Activated CD4-positive, alpha-beta T cell treated with anti-CD3 and anti-CD28 coated beads for 4 hours (primary cell): ENCODE results near the gene LYPD6B.

ENCODE experiments used
- DNase-seq, 2 donors: peaks; one replicate each; pipeline ENCODE4 v3.0.0-alpha.2; 2020

Gene LYPD6B

DNA sequence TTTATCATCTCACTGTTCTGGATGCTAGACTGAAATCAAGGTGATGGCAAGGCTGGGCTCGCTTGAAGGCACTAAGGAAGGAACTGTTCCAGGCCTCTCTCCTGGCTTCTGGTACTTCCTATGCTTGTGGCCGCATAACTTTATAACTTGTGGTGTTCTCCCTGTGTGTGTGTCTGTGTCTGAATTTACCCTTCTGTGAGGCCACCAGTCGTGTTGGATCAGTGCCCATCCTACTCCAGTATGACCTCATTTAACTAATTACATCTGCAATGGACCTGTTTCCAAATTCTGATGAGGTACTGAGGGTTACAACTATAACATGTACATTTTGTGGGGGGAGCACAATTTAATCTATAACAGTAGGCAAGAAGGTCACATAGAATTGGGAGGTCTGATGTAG is 41.6 kb downstream of the LYPD6B start:
- no peak for DNase-seq

DNA sequence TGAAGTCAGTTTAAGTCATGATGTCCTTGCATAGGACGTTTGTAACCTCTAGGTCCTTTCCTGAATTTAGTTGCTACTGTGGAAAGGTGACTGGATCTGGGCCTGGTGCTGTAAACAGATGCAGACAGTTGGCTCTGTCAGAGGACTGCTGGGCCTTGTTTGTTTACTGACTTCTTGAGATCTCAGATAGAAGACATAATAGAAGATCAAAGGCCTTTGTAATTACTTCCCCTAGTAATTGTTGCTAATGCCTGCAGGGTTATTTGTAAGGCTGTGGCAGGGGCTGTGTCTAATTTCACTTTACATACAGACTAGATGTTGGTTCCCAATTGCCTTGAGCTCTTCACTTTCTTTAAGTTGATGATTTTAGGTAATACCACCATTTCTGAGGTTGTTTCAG is 42.5 kb downstream of the LYPD6B start:
- no peak for DNase-seq

DNA sequence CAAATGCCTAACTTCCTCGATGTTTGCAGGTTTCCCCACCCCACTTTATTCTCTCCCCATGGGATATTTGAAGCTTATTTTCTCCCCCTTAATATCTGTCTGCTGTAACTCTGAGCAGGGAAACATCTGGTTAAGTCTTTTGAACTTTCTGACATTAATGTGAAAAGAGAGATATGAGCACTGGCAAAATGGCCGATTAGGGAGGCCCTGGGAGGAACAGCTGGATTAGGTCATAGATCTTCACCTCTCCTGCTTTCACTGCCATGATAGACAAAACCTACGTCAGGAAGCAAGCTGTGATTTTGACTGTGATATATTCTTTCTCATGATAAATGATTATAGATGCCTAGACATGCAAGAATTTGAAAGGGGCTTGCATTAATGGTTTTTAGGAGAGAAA is 43.6 kb downstream of the LYPD6B start:
- no peak for DNase-seq

DNA sequence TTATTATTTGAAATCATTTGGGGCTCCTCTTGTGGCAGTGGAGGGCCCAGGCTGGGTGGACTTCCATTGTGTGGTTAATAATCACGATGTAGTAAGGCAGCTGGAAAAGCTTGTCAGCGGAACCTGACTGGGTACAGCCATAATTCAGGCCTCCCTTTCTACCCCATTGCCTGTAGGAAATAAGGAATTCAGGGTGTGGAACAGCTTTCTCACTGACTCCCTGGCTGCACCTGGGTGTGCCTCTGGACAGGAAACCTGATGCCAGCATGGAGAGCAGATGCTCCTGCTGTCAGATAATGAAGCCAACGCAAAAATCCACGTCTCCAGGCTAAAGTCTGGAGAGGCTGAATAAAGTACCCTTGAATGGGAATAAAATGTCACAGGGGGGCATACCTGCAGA is 44.2 kb downstream of the LYPD6B start:
- DNase-seq: no peak

DNA sequence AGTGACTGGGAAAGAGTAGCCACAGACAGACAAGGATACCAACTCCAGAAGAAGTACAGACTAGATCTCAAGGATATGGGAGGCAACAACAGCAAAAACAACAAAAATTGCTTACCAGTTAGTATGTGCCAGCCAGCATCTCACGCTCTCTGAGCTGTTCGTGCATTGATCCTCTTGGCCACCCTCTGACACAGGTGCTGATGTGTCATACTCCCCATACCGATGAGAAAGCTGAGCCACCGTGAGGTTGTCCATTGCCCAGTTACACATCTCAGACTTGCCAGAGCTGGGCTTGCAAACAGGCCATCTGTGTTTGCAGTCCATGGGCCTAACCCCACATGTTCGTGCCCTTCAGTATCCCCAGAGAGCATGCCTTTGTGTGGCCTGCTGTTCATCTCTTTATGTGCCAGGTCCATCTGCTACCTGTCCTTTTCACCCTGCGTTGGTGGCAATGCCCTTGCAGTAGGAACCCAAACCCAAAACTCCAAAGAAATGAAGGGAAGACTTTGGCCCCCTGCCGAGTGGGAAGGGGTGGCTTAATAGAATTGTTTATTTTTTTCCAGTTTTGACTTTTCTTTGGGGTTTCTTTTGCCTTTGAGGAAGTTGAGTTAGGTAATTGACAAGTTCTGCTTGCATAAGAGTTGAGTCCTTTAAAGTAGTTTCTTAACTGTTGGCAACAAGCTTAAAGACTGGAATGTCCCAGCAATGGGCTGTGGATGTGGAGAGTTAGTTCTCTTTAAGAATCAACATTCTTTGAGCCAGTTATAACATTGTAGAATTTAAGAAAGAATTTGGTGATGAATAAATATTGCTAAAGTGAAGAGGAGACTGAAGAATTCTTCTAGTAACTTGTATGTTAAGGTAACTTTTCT is 46.7 kb downstream of the LYPD6B start:
- DNase-seq: no peak

DNA sequence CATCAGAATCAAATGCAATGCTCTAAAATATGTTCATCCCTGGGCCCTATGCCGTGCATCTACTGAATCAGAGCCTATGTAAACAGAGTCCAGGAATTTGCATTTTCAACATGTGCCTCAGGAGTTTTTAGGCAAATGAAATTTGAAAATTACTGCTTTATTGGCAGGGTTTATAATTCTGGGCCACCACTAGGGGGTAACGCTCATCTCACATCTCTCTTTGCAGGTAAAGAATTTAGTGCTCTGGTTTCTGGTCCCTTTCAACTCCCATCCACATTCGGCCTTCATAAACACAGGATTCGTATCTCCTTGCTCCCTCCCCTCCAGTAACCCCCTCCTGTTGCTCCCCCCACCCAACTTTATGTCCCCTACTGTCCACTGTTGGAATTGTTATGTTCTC is 49.3 kb downstream of the LYPD6B start:
- DNase-seq: no peak

DNA sequence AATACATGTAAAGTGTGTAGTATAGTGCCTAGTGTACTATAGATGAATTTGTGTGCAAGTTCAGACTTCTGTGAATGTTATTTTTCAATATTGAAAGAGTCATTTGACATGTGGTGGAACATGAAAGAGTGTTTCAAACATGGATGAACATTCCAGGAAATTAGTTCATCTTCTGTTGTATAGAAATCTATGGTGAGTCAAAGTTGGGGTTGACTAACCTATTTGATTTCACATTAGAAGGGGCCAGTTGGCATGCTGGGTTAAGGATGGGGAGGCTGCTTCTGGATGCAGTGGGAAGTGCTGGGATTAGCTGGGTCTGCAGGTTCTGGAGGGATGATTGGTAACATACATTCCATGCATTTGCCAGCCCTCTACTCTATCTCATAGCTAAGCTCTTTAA is 50.6 kb downstream of the LYPD6B start:
- DNase-seq: no peak

DNA sequence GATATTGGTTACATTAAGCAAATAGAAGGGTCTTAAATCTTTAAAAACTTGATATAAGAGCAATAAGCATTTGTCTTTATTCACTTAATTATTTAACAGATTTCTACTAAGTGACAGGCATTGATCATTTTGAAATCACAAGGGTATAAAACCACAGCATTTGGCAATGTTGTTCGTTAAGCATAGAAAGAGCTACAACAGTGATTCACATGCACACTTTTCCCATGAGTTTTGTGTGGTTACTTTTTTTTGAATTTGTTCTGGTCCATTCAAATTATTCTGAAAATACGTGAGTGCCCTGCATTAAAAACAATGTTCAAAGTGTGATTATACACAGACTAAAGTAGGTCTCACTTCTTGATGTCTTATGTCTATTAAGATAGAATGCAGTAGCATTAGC is 52.2 kb downstream of the LYPD6B start:
- no peak for DNase-seq

DNA sequence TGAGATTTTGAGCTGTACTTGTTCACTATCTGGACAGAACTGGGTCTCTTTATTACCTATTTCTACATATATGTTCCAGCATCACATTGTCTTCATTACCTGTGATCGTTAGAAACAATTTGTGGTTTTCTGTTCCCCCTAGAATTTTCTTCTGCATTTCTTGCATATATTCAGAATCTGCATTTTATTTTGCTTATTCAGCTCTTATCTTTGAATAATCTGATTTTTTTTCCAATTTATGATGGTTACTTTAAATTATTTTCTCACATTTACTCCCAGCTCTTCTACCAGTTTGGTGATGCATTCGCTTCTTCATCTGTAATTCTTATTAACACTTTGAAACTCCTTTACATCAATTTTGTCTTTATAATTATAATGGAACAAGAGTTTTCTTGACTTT is 55.1 kb downstream of the LYPD6B start:
- no peak for DNase-seq

DNA sequence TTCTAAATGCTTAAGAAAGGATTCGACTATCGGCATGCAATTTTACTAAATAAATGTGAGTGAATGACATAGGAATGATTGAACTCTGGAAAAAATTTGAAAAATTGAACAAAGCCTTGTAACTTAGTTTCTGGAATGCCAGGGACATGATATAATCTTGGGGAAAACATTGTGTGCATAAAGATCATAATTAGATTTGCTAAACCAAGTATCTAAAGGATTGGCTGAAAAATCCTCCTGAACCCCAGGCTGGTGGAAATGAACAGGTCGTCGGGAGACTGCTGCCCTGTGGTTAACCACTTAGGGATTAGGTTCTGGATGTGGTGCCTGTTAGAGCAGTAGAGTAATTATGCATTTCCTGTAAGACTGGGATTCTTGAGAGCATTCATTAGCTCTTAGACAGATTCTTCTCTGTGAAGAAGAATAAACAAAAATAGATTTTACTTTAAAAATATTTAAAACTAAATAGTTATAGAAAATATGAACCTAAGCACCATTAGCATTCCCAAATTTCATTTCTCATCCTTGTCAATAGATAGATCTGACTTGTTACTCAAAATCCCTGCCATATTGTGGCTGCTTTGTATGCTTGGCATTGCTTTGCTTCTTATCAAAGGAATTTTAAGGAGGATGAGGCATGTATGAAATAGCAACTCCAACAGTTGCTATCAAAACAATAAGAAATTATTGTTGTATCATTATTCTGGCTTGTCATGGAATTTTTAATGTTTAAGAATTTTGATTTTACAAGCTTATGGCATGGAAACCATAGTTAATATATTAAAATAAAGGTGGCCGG is 55.9 kb downstream of the LYPD6B start:
- DNase-seq: no peak

DNA sequence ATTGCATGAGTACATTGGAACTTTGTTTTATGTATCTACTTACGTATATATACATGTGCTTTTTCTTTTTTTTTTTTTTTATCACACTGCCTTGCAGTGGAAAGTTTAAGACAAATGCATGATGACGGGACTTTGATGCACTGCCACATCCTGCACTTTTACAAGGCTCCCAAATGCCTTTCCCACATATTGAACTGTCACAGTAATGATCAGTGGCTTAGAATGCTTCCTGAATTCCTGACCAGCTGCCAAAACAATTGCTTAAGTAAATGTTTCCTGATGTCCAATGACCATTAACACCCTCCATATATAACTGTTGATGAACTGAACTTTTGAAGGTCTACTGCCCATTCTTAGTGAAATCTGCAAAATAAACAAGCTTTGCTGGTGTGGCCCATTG is 60.2 kb downstream of the LYPD6B start:
- no peak for DNase-seq

DNA sequence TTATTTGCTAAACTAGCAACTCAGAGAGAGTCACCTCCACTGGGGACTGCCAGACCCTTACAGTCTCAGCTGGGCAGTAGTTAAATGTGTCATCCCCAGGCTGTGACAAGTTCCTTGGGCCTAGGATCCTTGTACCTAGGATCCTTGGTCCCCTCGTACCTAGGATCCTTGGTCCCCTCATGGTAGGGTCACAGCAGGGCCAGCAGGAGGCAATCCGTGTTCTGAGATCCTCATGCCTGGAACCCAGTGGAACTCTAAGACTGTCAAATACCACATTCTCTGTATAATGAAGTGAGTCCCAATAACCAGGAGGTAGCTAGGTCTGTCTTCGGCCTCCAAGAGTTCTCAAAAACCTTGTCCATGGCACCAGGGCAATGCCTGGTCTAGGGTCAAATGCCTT is 60.8 kb downstream of the LYPD6B start:
- no peak for DNase-seq

DNA sequence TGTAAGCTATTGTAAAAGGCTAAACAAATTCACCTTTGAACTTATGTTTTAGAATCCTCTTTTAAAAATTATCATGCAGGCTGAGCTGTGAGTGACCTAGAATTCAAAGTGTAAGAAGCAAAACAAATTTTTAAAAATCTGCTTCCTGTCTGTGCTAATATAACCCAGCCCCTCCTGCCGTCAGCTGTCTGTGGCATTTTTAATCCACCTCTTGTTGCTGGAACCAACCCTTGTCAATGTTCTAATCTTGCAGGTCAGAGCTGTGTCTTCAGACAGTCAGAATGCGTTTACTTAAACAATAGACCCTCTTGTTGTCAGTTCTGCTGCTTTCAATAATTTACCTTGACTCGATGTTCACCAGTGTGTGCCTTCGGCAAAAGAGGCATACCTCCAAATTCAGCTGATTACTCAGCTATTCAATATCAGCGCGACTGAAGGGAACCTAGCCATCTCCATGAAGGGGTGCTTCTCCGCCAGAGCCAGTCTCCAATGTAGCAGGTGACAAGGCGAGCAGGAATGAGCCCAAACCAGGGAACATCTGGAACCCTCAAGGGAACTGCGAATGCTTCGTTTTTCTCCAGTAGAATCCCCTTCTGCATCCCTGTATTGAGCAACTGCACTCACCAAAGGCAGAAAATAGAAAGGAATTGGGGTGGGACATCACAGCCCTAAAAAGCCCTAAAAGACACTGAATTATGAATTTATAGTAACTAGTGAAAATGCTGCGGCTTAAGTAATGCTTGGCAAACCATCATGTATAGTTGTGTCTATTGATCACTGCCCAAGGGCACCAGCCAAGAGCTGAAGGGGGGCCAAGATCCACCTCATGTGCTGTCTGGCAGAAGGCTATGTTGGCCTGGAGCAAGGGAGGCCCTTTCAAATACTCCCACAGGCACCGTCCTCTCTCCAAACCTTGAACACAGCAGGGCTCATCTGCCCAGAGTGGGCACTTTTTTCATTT is 62.5 kb downstream of the LYPD6B start:
- no peak for DNase-seq

DNA sequence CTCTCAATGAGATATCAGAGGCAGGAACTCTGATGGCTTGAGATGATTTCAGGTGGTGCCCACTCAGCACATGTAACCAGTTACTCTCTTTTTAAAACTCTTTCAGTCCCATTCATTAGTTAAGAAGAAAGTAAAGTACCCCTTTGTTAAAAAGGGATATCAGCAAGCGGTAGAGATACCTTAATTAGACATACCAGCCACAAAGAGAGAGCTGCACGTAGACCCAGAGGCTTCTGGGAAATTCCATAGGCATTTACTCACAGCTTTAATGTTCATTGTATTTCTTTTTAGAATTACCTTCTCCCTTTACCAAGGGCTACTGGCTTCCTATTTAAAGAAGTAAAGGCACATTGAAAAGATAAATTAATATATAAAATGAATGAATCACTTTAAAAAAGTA is 63.3 kb downstream of the LYPD6B start:
- DNase-seq: no peak

DNA sequence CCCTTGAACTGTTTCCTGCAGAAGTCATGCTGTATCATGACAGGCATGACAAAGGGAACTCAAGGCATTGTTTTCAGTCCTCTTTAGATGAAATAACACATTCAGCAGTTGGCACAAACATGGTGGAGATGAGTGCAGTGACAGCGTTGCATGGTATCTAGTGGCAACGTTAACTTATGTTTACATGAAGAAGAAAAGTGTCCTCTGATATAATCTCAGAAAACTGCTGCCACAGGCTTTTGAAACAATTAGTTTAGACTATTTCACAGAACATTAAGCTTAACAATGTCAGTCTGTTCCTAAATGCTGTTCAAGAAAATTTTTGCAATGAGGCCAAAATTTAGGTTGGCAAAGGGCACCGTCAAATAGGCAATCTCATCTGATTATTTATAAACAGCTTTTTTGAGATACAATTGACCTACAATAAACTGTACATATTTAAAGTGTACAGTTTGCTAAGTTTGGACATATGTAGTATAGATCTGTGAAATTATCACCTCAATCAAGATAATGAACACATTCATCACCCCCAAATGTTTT is 64.7 kb downstream of the LYPD6B start:
- DNase-seq: no peak

DNA sequence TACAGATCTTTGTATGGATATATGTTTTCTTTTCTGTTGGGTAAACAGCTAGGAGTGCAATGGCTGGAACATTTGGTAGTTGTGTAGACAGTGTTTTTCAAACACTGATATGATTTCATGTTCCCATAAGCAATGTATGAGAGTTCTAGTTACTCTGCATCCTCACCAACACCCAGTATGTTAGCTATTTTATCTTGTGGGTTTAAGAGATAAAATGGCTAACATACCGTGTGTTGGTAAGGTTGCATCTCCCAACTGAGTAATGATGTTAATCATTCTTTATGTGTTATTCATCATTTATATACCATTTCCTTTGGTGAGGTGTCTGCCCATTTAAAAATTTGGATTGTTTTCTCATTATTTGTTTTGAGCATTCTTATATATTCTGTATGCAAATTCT is 65.7 kb downstream of the LYPD6B start:
- no peak for DNase-seq

DNA sequence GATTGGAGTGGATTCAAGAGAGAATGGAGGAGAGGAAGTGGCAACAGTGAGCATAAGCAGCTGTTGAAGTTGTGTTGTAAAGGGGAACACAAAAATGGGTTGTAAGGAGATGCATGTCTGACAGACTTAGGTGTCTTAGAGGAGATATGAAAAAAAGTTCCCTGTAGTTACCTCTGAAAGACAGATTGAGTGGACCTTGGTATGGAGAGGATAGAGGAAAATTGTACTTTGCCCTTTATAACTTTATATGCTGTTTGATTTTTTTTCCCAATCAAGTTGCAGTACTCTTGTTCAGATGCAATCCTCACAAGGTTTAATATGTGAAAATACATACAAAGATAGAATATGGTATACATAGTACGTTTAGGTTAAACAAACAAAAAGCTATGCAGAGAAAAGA is 73.6 kb downstream of the LYPD6B start:
- DNase-seq: no peak

DNA sequence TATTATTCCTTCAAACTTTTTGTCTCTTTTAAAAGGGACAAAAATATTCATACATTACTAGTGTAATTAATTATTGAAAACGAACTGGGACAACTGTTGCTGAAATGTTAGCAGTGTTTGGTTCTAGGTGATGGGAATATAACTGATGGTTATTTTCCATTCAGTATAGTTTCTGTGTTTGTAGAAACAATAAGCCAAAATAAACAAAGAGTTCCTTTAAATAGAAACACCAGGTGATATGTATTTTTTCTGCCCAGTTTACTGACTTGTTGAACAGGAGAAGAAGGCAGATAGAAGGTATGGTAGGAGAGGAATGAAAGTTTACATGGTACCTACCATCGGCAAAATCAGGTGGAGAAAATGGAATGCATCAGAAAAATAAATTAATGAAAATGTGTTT is 74.2 kb downstream of the LYPD6B start:
- DNase-seq: no peak

DNA sequence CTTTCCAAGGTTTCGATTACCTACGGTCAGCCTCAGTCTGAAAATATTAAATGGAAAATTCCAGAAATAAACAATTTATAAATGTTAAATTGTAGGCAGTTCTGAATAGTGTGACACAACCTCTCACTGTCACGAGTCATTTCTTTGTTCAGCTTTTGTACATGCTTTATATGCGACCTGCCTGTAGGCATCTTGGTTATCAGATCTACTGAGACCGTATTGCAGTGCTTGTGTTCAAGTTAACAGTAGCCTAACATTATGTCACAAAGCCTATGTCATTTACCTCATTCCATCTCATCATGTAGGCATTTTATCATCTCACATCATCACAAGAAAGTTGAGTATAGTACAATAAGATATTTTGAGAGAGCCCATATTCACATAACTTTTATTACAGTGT is 77.3 kb downstream of the LYPD6B start:
- DNase-seq: no peak

DNA sequence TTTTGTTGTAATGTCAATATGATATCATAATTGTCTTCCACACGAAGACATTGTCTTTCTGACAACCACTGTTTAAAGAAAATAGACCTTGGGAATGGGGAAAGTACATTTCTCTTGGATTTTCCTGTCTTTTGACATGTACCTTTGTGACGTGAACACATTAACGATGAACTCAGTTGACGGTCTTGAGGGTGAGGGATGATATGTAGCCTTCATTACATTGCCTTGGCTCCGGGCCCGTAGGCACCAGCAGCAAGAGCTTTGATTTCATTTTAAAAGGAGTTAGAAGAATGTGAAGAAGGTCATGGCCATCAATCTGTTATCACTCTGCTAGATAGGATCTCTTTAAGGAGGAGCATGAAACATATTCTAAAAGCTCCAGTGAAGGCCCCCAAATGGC is 80.9 kb downstream of the LYPD6B start:
- DNase-seq: no peak

DNA sequence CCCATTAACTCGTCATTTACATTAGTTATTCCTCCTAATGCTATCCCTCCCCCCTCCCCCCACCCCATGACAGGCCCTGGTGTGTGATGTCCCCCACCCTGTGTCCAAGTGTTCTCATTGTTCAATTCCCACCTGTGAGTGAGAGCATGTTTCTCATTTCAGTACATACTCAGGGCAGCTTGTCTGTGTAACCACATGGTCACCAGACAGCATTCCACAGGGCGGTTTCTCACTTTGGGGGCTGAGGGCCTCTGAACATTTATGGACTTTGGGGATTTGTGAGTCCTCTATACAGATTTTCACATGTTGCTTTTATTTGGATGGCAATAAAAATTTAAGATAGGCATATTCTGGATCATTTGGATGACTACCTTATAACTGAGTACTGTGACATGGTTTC is 84.0 kb downstream of the LYPD6B start:
- no peak for DNase-seq

DNA sequence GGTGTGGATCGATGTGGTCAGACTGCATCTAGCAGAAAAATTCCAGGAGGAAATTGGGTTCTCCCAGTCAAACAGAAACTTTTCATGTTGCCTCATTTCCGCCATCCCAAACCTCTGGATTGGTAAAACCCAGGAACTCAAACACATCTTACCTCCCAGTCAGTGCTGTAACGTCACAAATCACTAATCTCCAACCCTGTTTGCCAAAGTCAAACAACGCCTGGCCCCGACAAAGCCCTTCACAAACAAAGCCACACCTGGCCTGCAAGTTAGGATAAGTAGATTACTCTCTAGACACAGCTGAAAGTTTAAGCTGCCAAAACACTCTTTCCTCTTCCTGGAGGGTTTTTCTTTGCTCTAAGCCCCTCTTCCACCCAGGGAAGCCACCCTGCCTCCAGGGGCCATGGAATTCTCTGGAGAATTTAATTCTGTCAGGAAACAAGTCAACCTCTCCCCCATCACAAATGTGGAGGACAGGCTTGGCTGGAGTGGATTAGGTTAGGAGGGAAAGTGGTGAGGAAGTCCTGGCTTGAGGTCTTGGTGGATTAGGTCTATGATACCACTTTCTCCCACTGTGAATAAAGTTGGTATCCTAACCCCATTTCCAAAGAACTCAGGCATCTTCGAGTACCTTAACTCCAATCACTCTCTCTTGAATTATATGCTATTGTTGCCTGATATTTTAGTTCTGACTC is 86.7 kb downstream of the LYPD6B start:
- DNase-seq: no peak
